Measurements from ENCODE around the gene KSR1.

KSR1 gene

GRCh38 chr17:27575096-27575911 lies 119.1 kb downstream of the KSR1 start:
- no peak for FAIRE-seq

DNA sequence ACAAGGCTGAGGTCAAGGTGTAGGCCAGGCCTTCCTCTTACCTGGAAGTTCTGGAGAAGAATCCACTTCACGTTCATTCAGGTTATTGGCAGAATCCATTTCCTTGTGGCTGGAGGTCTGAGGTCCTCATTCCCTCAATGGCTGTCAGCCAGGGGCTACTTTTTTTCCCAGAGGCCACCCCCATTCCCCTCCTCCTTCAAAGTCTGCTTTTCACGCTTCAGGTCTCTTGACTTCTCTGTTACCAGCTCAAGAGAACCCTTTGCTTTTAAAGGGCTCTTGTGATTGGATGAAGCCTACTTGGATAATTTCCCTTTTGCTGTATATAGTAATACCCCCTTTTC lies 119.6 kb downstream of the KSR1 start:
- no peak for FAIRE-seq

DNA sequence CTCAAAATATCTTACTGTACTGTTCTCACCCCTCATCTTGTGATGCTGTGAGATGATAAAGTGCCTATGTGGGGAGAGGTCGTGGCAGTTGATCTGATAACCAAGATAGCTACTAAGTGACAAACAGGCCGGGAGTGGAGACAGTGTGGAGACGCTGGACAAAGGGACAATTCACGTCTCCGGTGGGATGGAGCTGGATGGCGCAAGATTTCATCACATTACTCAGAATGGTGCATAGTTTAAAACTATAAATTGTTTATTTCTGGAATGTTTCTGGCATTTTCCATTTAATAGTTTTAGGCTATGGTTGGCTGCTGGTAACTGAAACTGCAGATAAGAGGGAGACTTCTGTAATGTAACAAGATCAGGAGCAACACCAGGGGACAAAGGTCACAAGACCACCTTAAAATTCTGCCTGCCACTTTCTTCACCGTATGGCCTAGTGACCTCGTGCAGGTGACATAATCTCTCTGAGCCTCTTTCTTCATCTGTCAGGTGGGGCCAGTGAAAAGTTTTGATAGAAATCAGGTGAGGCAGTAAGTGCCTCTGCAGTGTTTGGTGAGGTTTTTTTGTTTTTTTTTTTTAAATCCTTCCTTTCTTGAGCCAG lies 120.3 kb downstream of the KSR1 start:
- FAIRE-seq: no peak

- FAIRE-seq: no peak
Observed at GRCh38 chr17:27577121-27577761, 121.0 kb downstream of the KSR1 start.

DNA sequence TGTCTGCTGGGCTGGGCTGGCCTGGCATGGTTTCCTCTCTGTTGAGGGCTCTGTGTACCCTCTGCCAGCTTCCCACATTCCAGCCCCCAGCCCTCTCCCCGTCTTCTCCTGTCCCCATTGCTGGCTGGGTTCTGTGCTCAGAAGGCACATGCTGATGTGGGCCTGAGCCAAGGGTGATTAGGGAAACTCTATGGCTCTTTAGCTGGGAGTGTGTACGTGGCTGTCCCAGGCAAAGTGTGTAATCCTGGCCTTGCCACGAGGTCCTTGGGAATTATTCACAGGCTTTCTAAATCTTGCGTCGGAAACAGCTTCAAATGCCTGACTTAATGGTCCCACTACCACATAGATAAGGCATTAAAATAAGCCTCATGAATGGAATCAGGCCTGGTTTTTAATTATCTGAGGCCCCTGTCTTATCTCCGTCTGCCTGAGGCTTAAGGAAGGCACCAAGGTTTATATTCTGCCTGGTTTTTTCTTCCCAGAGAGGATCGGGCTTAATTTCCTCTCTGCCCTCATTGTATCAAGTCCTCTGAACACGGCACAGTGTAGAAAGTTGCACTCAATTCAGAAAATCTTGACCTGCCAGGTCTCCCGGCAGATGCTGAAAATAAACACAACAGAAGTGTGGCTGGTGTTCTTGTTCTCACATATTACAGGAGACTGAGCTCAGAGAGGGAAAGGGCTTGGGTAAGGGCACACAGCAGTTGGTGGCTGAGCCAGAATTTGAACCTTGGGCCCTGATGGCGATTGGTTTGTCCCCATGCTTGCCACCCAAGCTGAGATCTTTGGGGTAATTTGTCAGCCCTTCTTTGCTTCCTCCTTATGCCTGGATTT lies 121.9 kb downstream of the KSR1 start:
- FAIRE-seq: no peak

- FAIRE-seq: no peak
Observed at GRCh38 chr17:27578718-27579085, 122.5 kb downstream of the KSR1 start.

DNA sequence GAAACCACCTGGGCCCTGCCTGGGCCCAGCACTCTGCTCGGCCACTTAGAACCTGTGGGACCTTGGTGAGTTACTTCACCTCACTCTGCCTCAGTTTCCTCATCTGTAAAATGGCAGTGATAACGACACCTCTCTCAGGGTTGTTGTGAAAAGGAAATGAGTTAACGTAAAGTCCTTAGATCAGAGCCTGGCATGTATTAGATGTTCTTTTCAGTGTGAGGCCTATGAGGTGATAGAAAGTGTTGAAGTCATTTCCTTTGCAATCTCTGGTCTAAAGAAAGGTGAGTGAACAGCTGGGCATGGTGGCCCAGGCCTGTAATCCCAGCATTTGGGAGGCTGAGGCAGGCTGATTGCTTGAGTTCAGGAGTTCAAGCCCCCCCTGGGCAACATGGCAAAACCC lies 123.1 kb downstream of the KSR1 start:
- no peak for FAIRE-seq

DNA sequence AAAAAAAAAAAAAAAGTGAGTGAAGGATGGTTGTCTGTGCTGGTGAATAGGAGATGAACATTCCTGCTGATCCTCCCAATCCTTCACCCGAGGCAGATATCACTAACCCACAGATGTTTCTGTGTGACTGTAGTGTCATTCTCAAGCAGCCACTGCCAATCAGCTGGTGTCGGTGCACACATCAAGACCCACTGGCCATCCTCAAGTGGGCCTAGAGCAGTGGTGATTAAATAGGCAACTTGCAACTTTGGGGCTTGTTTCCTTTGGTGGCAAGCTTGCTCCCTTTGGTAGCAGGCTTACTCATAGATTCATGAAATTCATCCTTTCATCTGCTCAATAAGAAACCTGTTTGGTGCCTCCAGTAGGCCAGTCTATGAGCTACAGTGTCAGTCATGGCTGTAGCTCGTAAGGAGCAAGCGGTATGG lies 123.7 kb downstream of the KSR1 start:
- no peak for FAIRE-seq

DNA sequence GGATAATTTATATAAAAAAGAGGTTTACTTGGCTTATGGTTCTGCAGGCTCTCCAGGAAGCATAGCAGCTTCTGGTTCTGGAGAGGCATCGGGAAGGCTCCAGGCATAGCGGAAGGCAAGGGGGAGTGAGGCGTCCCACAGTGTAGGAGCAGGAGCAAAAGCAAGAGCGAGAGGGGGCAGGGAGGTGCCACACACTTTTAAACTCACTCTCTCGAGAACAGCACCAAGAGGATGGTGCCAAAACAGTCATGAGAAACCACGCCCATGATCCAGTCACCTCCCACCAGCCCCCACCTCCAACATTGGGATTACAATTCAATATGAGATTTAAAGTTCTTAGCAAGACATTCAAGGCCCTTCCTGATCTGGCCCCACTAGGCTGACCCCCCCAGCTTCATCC lies 124.8 kb downstream of the KSR1 start:
- no peak for FAIRE-seq

DNA sequence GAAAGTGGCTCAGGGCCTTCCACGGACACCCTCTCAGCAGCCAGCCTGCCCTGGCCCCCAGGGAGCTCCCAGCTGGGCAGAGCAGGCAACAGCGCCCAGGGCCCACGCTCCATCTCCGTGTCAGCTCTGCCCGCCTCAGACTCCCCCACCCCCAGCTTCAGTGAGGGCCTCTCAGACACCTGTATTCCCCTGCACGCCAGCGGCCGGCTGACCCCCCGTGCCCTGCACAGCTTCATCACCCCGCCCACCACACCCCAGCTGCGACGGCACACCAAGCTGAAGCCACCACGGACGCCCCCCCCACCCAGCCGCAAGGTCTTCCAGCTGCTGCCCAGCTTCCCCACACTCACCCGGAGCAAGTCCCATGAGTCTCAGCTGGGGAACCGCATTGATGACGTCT lies 126.4 kb downstream of the KSR1 start:
- FAIRE-seq: no peak

GRCh38 chr17:27585153-27585681 lies 129.0 kb downstream of the KSR1 start:
- no peak for FAIRE-seq

DNA sequence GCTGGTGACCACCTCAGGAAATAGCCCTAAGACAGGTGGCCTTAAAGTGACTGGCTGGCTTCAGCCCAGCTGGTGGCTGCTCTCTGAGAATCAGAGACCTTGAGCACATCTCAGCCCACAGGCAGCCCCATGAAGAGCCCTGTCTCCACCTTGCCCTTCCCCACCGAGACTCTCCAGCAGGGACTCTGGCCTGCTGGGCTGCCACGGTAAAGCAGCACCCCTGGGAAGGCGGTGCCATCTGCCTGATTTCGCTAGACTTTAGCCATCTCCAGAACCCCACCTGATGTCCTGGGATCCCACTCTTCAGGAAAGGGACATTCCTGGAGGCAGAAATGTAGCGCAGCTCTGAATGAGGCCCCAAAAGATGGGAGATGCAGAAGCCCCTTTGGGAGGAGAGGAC lies 129.5 kb downstream of the KSR1 start:
- no peak for FAIRE-seq

GRCh38 chr17:27586203-27586721 lies 130.0 kb downstream of the KSR1 start:
- no peak for FAIRE-seq

DNA sequence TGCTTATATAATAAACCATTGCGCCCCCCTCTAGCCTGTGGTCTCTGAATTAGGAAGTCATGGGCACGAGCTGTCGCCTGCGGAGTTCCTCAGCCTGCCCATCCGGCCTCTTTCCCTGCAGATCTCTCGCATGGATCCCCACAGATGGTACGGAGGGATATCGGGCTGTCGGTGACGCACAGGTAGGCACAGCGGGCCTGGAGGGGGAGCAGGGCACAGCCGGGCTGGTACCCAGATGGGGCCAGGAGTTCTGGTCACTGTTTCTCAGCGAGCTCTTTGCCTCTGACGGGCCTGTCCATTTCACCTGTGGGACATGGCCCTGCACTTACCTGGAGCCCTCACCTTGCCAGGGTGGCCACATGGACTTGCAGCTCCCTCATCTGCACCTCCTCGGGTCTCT lies 132.1 kb downstream of the KSR1 start:
- no peak for FAIRE-seq

- FAIRE-seq: no peak
Observed at GRCh38 chr17:27590864-27591263, 134.6 kb downstream of the KSR1 start.

DNA sequence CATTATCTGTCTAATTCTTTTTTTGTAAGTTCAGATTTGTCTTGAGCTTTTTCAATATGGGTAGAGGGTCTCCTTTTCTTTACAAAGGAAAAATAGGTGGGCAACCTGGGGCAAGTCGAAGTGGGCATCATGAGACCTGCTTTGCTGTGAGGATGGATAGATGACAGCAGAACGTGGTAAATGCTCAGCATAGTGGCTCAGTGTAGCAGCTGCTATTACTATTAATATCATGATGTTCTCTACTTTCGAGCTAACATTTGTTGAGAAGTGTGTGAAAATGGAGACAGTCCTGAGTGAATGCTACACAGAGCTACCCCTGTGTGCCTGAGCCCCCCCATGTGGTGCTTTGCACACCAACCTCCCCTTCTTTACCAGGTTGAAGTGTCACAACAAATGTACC lies 135.7 kb downstream of the KSR1 start:
- FAIRE-seq: no peak

DNA sequence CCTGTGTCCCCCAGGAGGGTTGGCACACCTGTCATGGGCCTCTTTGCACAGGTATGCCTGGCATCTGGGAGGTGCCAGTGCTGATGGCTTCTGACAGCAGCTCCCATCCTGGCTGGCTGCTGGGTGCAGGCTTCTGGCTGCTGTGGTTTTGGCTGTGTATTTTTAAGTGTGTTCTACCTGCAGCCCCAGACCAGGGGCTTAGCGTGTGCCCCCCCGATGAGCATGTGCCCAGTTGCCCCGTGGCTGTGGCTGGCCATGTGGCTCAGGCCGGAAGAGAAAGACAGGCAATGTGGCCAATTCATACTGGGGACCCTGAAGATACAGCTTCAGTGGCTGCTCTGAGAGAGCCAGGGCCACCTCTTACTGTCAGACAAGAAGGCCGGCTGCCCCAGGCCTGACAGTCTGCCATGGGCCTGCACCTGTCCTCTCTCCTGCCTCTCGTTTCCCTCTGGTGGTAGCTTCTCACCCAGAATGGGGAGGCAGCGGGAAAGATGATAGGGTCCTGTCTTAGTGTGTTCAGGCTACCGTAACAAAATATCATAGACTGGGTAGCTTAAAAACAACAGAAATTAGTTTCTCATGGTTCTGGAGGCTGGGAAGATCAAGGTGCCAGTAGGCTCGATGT lies 137.1 kb downstream of the KSR1 start:
- no peak for FAIRE-seq

- no peak for FAIRE-seq
Observed at GRCh38 chr17:27593857-27594255, 137.6 kb downstream of the KSR1 start.

GRCh38 chr17:27595208-27595607 lies 139.0 kb downstream of the KSR1 start:
- FAIRE-seq: no peak

- no peak for FAIRE-seq
Observed at GRCh38 chr17:27596096-27596495, 139.8 kb downstream of the KSR1 start.

GRCh38 chr17:27596566-27597187 lies 140.4 kb downstream of the KSR1 start:
- FAIRE-seq: no peak

DNA sequence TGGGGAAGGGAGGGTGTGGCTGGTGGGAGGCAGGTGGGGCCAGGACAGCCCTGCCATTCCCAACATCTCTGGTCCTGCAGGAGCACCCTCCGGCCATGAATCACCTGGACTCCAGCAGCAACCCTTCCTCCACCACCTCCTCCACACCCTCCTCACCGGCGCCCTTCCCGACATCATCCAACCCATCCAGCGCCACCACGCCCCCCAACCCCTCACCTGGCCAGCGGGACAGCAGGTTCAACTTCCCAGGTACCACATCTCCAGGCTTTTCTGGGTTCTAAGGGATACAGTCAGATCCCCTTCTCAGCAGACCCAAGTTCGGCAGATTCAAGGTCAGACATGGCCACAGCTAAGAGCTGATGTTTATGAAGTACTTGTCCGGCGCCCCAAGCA lies 140.9 kb downstream of the KSR1 start:
- no peak for FAIRE-seq

Data from islet of Langerhans (tissue), 1 donor.